GM18499 (cell line): ENCODE data around the gene ELL.

Experiments
- ATAC-seq: cut with Tn5 transposase; IDR thresholded peaks from one replicate; pipeline ENCODE4 v1.9.1; 2021; ENCODE audit warnings: moderate number of reproducible peaks; ENCODE audit not compliant: insufficient read depth, unreplicated experiment

Gene ELL

DNA sequence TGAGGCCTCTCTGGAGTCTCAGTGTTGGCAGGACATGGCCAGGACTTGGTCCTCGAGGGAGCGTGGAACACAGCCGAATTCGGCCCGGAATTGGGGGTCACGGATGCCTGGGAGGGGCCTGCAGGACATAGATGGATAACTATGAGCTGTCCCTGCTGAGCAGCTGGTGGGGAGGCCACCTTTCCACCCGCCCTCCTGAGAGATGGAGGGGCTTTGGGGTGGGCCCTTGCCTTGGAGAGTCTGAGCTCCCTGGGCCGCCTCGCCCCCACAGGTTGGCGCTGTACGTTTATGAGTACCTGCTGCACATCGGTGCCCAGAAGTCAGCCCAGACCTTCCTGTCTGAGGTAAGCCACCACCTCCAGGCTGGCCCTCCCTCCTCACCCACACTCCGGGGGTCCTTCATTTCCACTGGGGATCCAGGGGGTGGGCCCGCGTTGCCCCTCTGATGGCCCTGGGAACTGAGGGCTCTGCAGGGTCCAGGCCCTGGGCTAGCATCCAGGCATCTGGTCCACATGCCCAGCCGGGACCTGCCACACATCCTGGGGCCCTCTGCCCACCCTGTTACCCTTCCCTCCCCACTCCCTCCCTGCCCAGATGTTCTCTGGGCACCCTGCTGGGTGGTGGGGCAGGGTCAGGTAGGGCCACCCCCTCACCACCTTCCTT is 94.7 kb downstream of the ELL start:
- no peak for ATAC-seq

DNA sequence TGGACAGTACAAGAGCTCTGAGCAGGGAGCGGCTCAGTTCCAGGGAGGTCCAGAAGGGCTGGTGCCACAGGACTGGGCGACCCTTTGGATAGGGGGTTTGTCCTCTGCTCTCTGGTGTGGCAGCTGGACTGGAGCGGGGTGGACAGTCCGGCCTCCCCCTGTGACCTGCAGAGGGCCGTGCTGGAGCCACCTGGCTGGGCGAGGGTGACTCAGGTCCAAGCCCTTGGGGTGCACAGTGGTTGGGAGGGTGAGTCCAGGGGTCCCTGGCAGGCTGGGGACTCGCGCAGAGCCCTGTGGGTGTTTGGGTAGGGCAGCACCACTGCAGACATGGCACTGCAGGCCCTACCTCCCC is 95.5 kb downstream of the ELL start:
- no peak for ATAC-seq

GRCh38 chr19:18425515-18426415 is 96.1 kb downstream of the ELL start:
- ATAC-seq = no peak

GRCh38 chr19:18424890-18425514 is 96.9 kb downstream of the ELL start:
- ATAC-seq = no peak

GRCh38 chr19:18424122-18424889 is 97.6 kb downstream of the ELL start:
- no peak for ATAC-seq

DNA sequence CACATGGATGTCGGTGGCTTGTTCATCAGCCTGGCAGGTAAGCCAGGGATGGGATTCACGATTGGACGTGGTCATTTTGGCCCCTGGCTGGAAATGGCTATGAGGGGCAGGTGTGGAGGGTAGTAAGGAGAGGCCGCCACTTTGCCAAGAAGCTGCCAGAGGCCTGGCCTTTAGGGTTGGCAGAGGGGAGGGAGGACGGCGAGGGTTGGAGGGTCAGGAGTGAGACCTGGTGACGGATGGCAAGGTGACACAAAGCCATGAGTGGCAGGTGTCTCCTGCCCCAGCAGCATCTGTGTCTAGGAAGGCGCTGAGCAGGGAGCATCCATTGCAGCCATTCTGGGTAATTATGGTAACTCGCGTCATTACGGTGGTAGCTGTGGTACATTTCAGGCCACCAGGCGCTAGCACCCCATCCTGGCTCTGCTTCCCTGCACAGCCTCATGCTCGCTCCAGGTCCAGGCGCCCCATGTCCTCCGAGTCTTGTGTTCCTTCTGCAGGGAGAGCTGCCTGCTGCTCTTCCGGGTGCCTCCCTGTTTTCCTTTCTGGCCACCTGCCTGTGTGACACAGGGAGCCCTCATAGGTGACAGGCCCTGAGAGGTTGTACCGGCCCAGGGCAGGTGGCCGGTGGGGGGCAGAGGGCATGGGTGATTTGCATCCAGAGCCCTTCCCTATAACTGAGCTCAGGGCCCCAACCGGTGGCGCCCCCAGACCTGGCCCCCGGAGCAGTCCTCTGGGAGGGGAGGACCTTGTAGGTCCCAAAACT is 98.4 kb downstream of the ELL start:
- ATAC-seq = no peak

DNA sequence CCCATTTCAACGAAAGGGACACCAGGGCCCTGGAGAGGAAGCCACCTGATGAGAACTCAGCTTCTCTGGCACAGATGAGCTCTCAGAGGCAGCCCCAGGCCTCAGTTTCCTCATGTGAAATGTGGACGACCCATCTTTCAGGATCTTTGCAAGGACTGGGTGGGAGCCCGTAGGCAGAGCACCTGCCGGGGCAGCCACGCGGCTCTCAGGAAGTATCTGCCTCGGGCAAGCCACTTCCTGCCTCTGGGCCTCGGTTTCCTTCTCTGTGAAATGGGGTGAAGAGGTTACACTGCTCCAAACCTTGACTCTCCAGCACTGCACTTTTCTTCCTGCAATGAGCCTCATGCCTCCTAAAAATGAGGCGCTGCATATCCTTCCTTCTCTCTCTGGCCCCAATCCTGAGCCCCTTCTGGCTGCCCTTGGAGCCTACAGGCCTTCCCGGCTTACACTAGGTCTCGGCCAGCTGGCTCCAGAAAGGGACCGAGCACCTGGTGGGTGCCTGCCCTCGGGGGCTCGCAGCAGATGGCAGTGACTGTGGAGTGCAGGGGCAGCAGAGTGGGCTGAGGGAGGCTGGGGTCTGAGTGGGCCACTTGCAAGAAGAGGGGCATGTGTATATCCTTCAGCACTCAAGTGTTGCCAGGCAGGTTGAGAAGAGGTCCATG is 99.2 kb downstream of the ELL start:
- no peak for ATAC-seq

DNA sequence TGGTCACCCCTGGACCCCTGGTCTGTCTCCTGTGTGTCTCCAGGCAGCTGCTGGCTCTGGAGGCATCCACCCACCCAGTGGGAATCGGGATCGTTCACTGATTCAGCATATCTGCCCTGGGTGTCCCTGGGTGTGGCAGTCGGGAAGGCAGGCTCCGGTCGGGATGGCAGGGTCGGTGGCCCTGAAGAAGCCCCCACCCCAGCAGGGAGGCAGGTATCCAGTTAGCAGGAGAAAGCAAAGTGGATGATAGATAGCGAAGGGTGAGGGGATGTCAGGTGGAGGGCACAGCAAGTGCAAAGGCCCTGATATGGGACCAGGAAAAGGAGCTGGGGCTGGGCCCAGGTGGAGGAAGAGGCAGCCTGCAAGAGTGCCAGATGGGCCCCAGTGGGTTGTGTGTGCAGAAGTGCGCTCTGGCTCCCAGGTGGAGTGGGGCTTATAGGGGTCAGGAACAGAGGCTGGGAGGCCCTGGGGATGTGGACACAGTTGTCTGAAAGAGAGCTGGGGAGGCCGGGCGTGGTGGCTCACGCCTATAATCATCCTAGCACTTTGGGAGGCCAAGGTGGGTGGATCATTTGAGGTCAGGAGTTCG is 100.4 kb downstream of the ELL start:
- ATAC-seq = no peak

DNA sequence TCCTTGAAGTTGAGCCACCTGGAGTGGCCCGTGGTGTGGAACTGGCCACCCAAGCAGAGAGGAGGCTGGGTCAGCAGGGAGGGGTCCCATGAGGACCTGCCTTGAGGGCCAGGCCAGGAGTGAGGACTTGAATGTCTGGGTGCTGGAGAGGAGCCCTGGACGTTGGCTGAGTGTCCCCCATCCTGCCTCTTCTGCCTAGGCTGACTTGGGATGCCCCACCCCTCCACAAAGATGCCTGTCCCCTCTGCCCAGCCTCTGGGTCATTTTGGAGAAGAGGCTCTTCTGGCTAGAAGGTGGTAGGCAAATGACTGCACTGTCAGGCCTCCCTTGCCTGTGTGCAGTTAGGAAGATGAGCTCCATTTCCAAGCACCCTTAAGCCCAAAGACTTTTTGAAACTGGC is 100.9 kb downstream of the ELL start:
- ATAC-seq = no peak

GRCh38 chr19:18419699-18420460 is 102.0 kb downstream of the ELL start:
- no peak for ATAC-seq

- no peak for ATAC-seq
These were observed 102.6 kb downstream of the ELL start, which contains the start of gene SSBP4 for GRCh38 chr19:18419195-18419698. Gene SSBP4, plus strand, starts transcription at chr19:18419398. Its CDS starts 251 bp downstream, at chr19:18419649.

DNA sequence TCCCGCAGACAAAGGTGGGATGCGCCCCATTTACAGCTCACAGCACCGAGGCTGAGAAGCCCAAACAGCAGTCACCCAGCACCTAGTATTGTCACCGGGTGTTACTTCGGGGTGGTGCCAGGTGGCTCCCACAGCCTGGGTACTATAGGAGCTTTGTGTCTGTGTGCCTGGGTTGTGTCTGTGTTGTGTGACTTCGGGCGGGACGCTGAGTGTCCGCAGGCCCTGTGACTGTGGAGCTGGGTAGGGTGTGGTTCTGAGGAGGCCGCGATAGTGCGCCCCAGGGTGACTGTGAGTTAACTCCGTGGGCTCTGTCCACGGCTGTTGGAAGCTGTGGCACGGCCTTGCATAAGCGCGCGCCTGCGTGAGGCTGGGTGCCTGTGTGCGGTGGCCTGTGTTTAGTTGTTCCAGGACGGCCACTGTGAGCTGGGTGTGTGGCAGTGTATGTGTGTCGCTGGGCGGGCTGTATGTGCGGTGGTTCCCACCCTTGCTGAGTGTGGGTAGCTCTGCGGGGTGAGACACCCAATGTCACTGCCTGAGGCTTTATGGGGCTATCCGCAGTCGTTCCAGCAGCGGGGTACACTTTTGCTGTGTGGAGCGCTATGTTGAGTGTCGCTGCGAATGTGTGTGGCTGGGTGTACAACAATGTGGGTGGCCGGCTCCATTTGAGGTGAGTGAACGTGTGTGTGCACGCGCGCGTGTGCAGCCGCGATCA is 103.2 kb downstream of the ELL start:
- no peak for ATAC-seq

- no peak for ATAC-seq
These were observed 103.8 kb downstream of the ELL start for GRCh38 chr19:18418029-18418482.

DNA sequence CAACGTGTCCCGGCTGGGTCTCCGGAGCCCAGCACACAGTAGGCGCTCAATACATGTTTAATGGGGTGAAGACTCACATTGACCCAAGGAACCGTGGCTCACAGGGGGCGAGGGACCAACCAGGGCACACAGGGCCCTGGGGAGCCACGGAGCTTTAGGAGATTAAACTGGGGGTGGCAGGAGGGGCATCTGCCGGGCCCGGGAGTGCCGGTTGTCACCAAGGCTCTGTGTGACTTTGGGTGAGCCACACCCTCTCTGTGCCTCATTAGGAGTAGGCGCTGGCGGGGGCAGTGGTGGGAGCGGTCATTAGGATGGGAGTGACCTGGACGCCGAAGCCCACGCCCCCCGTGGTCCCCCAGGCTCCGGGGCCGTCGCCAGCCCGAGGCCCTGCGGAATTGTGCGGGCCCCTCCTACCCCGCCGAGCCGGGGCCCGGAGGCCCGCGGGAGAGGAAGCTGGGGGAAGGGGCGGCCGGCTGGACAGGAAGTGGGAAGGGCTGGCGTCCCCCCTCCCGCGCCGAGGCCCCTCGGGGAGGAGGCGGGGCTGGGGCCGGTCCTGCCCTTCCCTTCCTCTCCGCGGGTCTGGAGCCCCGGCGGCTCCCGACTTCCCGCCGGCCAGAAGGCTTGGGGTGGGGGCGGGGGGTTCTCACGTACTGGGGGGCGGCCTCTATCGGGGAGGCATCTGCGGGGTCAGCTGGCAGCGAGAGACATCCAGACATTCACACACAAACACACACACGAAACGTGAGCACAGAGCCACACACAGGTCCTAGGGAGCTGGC is 104.4 kb downstream of the ELL start:
- no peak for ATAC-seq

DNA sequence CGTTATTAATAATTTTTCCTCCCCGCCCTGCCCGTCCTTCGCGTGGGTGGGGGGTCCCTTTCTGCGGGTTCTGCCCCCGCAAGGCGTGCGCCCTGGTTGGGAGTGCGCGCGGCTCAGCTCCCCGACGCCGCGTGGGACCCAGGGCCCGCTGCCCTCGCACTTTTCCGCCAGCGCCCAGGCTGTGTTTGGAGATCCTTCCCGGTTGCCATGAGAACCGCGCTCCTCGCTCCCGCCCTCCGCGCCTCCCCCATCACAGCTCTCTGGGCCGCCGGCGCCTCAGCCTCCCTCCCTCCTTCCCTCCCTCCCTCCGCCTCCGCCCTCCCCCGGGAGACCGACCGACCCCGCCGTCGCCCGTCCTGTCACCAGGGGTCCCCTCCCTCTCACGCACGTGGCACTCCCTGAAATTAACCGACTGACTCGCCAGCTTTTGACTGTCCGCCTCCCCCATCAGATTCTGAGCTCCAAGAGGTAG is 105.1 kb downstream of the ELL start:
- no peak for ATAC-seq

DNA sequence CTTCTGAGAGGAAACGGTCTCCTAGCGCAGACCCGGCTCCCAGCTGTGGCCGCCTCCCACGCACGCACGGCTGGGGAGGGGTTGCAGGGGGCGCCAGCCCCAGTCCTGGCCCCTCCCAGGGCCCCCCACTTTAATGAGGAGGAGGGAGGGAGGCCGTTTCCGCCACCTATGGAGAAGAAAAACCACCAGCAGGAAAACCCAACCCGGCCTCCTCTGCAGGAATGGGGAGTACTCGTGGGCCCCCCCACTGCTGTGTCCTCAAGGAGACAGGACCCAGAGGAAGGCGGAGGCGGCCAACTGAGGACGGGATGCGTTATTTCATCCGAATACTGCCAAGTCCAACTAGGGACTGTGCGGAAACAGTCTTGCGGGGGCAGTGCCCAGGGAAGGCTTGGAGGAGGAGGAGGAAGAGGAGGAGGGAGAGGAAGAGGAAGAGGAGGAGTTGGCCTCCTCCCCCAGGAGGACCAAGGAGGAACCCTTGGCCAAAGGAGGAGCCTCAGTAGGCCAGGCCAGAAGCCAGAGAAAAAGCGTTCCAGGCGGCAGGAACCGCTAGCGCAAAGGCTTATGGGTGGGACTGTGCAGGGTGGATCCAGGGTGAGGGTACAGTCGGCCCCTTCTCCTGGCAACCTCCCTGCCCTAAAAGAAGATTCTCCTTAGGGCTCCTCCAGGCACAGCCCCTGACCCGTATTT is 106.5 kb downstream of the ELL start:
- no peak for ATAC-seq
